Activated CD8-positive, alpha-beta T cell treated with anti-CD3 and anti-CD28 coated beads for 36 hours (primary cell): ENCODE measurements around the gene IFNA2. TPM values are rescaled to one million over a fixed set of nuclear protein-coding genes. Genes with fewer than 3 reads are reported as not detected.

Experiments used
- ATAC-seq: fragments of 200-7000 bp; cut with Tn5 transposase; one replicate; pipeline ENCODE4 v1.10.0; 2021; ENCODE audit warnings: mild to moderate bottlenecking, moderate library complexity
- CTCF ChIA-PET: fragments of 350-600 bp; sonication (Branson Sonifier 250); formaldehyde crosslinking; loops from one replicate; lab custom pipeline; 2021; ENCODE audit warnings: antibody characterized with exemption; lab: Charles Lee
- POLR2A ChIA-PET: fragments of 350-600 bp; sonication (Branson Sonifier 250); formaldehyde crosslinking; loops from one replicate; lab custom pipeline; 2021; ENCODE audit warnings: antibody characterized with exemption; lab: Charles Lee
- DNase-seq: peaks from one replicate; pipeline ENCODE4 v3.0.0-alpha.2; 2020
- H3K27ac Mint-ChIP-seq: one replicate; pipeline ENCODE4 v1.8.0; 2021; ENCODE audit warnings: mild to moderate bottlenecking, mixed read lengths
- H3K27me3 Mint-ChIP-seq: one replicate; pipeline ENCODE4 v1.8.0; 2021; ENCODE audit warnings: mixed read lengths
- H3K36me3 Mint-ChIP-seq: one replicate; pipeline ENCODE4 v1.8.0; 2021; ENCODE audit warnings: low read depth, mixed read lengths
- H3K4me1 Mint-ChIP-seq: one replicate; pipeline ENCODE4 v1.8.0; 2021; ENCODE audit warnings: low read depth, mixed read lengths
- H3K4me3 Mint-ChIP-seq: one replicate; pipeline ENCODE4 v1.8.0; 2021; ENCODE audit warnings: mild to moderate bottlenecking, moderate library complexity, mixed read lengths
- H3K9me3 Mint-ChIP-seq: one replicate; pipeline ENCODE4 v1.8.0; 2021; ENCODE audit warnings: mixed read lengths
- intact Hi-C: fragments of 100-400 bp; cut with micrococcal nuclease; formaldehyde crosslinking; loops from one replicate; pipeline ENCODE4 v1.10.0; 2022
- total RNA-seq, 2 experiments: library from RNA; stranded (reverse); gene quantifications; one replicate each; pipeline ENCODE4 v1.2.3, GENCODE V29; 2021
- TF ChIP-seq, protein P1 (sequence below): fragments of 200-600 bp; IDR thresholded peaks from one replicate; pipeline ENCODE4 v1.8.0; 2022; ENCODE audit warnings: antibody characterized with exemption, mild to moderate bottlenecking

The IFNA2 gene
- total RNA-seq, 2 experiments from 2014 or later = not detected

DNA sequence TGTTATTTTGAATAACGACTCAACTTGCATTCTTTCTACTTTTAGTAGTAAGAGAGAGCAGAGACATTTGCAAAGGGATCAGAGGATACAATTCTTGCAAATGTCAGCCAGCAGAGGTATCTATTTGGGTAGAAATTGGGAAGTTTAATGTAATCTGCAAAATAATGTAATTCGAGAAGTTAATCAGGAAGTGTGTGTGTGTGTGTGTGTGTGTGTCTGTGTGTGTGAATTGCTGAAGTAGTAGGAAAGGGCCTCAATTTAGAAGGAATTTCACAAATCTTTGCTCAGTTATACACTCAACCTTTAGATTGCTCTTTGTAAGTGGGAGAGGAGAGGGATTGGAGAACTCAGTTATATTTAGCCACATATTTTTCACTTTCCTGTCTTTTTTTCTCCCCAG, 44.0 kb upstream of the IFNA2 start:
- intact Hi-C loops = no loop called here
- POLR2A ChIA-PET = no interaction called here
- CTCF ChIA-PET = interaction anchor here (1.0 kb wide), 1 partner anchor 30 kb away, joined by 3 read pairs; no protein-coding TSS in a partner anchor
- H3K27me3 Mint-ChIP-seq = peaks cover 29% of the 10 kb centered on the region
- no peaks in the 10 kb centered on the region for H3K36me3 Mint-ChIP-seq
- no peak for ATAC-seq
- H3K27ac Mint-ChIP-seq = no peak overlapping the region
- TF ChIP-seq, protein P1, sequence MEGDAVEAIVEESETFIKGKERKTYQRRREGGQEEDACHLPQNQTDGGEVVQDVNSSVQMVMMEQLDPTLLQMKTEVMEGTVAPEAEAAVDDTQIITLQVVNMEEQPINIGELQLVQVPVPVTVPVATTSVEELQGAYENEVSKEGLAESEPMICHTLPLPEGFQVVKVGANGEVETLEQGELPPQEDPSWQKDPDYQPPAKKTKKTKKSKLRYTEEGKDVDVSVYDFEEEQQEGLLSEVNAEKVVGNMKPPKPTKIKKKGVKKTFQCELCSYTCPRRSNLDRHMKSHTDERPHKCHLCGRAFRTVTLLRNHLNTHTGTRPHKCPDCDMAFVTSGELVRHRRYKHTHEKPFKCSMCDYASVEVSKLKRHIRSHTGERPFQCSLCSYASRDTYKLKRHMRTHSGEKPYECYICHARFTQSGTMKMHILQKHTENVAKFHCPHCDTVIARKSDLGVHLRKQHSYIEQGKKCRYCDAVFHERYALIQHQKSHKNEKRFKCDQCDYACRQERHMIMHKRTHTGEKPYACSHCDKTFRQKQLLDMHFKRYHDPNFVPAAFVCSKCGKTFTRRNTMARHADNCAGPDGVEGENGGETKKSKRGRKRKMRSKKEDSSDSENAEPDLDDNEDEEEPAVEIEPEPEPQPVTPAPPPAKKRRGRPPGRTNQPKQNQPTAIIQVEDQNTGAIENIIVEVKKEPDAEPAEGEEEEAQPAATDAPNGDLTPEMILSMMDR = no peak
- no peak for DNase-seq
- H3K4me1 Mint-ChIP-seq = no peaks in the 10 kb centered on the region
- H3K9me3 Mint-ChIP-seq = no peaks in the 10 kb centered on the region
- H3K4me3 Mint-ChIP-seq = no peak overlapping the region

DNA sequence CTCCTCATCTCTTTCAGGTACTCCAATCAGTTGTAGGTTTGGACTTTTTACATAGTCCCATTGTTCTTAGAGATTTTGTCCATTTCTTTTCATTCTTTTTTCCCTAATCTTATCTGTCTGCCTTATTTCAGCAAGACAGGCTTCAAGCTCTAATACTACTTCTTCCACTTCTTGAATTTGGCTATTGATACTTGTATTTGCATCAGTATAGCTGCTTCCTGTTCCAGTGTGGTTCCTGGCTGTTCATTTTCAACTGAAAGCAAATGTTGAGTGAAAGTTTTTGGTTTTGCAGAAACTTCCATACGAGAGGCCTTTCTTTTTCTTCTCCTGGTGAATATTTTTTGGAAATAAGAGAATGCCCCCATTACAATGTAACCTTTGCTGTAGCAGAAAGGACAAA, 43.0 kb upstream of the IFNA2 start:
- TF ChIP-seq, protein P1 = no peak
- no peaks in the 10 kb centered on the region for H3K36me3 Mint-ChIP-seq
- no peaks in the 10 kb centered on the region for H3K4me1 Mint-ChIP-seq
- intact Hi-C loops = no loop called here
- CTCF ChIA-PET = interaction anchor here (1.0 to 1.5 kb wide), 2 partner anchors 29 to 37 kb away, joined by 3 read pairs; no protein-coding TSS in a partner anchor
- H3K27me3 Mint-ChIP-seq = peaks cover 26% of the 10 kb centered on the region
- no peak for DNase-seq
- no peak for ATAC-seq
- H3K4me3 Mint-ChIP-seq = no peak overlapping the region
- H3K9me3 Mint-ChIP-seq = no peaks in the 10 kb centered on the region
- no peak overlapping the region for H3K27ac Mint-ChIP-seq
- POLR2A ChIA-PET = no interaction called here

DNA sequence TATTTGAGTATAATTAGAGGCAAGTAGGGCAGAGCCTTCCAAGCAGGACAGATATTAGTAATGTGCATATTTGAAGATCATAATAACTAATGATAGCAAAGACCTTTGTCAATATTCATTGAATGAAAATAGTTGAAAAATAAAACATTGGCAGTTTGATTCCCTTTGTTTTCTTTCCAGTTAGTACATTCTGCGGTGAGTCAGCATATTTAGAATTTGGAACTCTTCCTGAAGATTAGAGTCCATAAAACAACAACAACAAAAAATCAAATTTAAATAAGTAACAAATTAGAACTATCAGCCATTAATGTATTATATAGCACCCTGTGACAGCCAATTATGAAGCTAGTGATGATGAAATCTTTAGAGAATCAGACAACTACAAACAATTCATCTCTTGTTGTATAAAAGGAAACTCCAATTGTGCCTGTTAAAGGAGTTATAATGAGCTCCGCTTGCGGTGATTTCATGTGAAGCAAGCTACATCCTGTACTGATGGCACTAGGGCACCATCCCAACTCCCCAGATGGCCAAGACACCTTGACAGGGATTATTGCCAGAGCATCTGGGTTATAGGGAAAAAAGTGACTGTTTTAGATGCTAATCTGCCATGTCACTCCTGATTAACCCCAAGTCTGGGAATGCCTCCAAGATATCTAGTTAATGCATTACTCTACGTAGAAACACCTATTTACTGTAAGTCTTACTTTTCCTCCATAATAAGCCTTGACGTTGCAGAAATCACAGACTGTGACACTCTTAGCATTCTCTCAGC, 30.5 kb upstream of the IFNA2 start:
- intact Hi-C loops = no loop called here
- CTCF ChIA-PET = interaction anchor here (1.0 to 1.5 kb wide), 3 partner anchors 20 to 220 kb away, joined by 3 to 4 read pairs (median 4); no protein-coding TSS in a partner anchor
- TF ChIP-seq, protein P1 = no peak
- H3K4me3 Mint-ChIP-seq = no peak overlapping the region
- ATAC-seq (no peak), DNase-seq (no peak)
- H3K4me1 Mint-ChIP-seq = no peaks in the 10 kb centered on the region
- H3K27ac Mint-ChIP-seq = no peak overlapping the region
- H3K27me3 Mint-ChIP-seq = peaks cover 3% of the 10 kb centered on the region
- H3K9me3 Mint-ChIP-seq = no peaks in the 10 kb centered on the region
- no peaks in the 10 kb centered on the region for H3K36me3 Mint-ChIP-seq
- POLR2A ChIA-PET = no interaction called here

DNA sequence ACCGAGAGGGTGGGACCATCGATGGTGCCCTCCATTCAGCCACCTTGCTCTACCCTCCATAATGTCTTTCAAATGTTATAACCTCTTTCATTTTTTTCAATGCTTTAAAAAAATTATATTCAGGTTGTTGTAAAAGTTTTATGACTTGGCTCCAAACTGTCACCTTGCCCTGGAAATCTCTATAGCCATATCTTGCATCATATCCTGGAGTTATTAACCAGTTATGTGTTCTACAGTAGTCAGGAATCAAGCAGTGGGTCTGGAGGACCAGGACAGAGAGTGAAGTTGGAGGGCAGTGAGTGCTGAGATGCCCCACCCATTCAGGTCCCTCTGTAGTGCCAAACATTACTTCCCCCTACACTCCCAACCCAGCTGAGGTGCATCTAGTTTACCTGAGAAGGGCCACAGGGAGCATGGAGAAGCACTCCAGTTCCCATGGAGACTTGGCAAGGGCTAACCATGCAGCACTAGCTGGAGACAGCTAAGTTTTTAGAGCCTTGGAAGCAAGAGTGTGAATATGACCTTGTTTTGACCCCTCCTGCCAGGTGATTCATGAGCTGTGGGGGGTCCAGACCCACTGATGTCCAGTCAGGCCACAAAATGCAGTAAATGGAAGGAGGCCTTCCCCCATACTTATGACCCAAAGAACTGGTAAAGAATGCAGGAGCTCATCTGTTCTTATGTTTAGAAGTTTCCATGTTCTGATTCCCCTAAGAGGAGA, 29.2 kb upstream of the IFNA2 start:
- H3K36me3 Mint-ChIP-seq = no peaks in the 10 kb centered on the region
- DNase-seq = no peak
- CTCF ChIA-PET = interaction anchor here (0.7 to 1.7 kb wide), 6 partner anchors 11 to 88 kb away, joined by 4 to 6 read pairs (median 4); no protein-coding TSS in a partner anchor
- POLR2A ChIA-PET = interaction anchor here (0.6 kb wide), 1 partner anchor 102 kb away, joined by 3 read pairs; no protein-coding TSS in a partner anchor
- no peak for ATAC-seq
- H3K9me3 Mint-ChIP-seq = no peaks in the 10 kb centered on the region
- H3K4me3 Mint-ChIP-seq = no peak overlapping the region
- TF ChIP-seq, protein P1 = no peak
- H3K27me3 Mint-ChIP-seq = peaks cover 3% of the 10 kb centered on the region
- no peaks in the 10 kb centered on the region for H3K4me1 Mint-ChIP-seq
- no peak overlapping the region for H3K27ac Mint-ChIP-seq
- intact Hi-C loops = no loop called here
